ENCODE measurements around the gene CCL1.

- TF ChIP-seq ESRRG (CRISPR knock-in tag; IDR thresholded peaks at IDR 0.05) (no peak), CSRNP3 (CRISPR knock-in tag; IDR thresholded peaks at IDR 0.05) (no peak), TSHZ2 (CRISPR knock-in tag; IDR thresholded peaks at IDR 0.05) (no peak), CREB5 (CRISPR knock-in tag; IDR thresholded peaks at IDR 0.05; ENCODE audit: low read depth) (no peak), GLIS3 (CRISPR knock-in tag; IDR thresholded peaks at IDR 0.05) (no peak), PATZ1 (CRISPR knock-in tag; IDR thresholded peaks at IDR 0.05; ENCODE audit: borderline replicate concordance) (no peak), SNAI2 (CRISPR knock-in tag; IDR thresholded peaks at IDR 0.05) (no peak), RARB (CRISPR knock-in tag; IDR thresholded peaks at IDR 0.05) (no peak), ZC3H10 (CRISPR knock-in tag; IDR thresholded peaks at IDR 0.05) (no peak), ZNF8 (CRISPR knock-in tag; IDR thresholded peaks at IDR 0.05) (no peak), ZFP3 (CRISPR knock-in tag; IDR thresholded peaks at IDR 0.05) (no peak), CSDC2 (CRISPR knock-in tag; IDR thresholded peaks at IDR 0.05) (no peak), ZNF70 (CRISPR knock-in tag; IDR thresholded peaks at IDR 0.05) (no peak), TCF4 (CRISPR knock-in tag; IDR thresholded peaks at IDR 0.05; ENCODE audit: borderline replicate concordance) (no peak)
Measured at GRCh38 chr17:34371405-34372100, 8.5 kb upstream of the CCL1 start.

Data from SK-N-SH treated with all-trans-retinoic acid at 6 μM for 48 hours (cell line).